WERI-Rb-1 (cell line): ENCODE data around the gene HMCN1.
"Not testable (repeated sequence)": the region's sequence is repeated elsewhere in the genome, so short reads cannot be mapped to it uniquely, and the experiment has no call there.

Experiments used
- DNase-seq: peaks from one replicate; pipeline ENCODE4 v3.0.0-alpha.2; 2020
- H3K27ac ChIP-seq: fragments of 250-450 bp; sonication (Bioruptor Pico); 2 replicates; pipeline ENCODE4 v1.5.1; 2020; ENCODE audit warnings: mild to moderate bottlenecking, moderate library complexity
- H3K27me3 ChIP-seq: fragments of 250-450 bp; sonication (Bioruptor Pico); 2 replicates; pipeline ENCODE4 v1.5.1; 2021; ENCODE audit warnings: mild to moderate bottlenecking, low read depth, moderate library complexity; ENCODE audit not compliant: insufficient read depth, severe bottlenecking
- H3K36me3 ChIP-seq: fragments of 250-450 bp; sonication (Bioruptor Pico); 2 replicates; pipeline ENCODE4 v1.5.1; 2020; ENCODE audit warnings: mild to moderate bottlenecking, moderate library complexity
- H3K4me3 ChIP-seq: 2 replicates; pipeline ENCODE4 v1.5.1; 2011; ENCODE audit warnings: low read depth, mild to moderate bottlenecking, control low read depth, low read length
- H3K9me3 ChIP-seq: fragments of 250-450 bp; sonication (Bioruptor Pico); 2 replicates; pipeline ENCODE4 v1.5.1; 2021; ENCODE audit warnings: mild to moderate bottlenecking, moderate library complexity; ENCODE audit not compliant: severe bottlenecking
- CTCF ChIP-seq: IDR thresholded peaks from 2 replicates; pipeline ENCODE4 v1.5.1; 2011; ENCODE audit warnings: low read depth, mild to moderate bottlenecking, control low read depth, inconsistent platforms, low read length

The HMCN1 gene

DNA sequence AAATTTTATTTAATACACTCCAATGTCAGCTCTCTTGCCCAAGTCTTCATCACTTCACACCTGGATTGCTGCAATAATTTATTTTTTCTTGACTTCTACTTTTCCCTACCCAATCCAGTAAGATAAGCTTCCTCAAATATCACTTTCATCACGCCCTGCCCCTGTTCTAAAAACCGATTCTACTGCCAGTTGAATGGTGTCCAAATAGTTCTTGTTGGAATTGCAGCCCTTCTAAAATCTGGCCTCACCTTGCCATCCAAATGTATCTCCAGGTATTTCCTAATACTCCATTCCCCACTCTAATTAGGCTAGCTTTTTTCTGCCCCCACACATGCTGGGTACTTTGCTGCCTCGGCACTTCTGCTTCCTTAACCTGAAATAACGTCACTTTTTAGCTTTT is 152.5 kb downstream of the HMCN1 start:
- Histone ChIP-seq H3K4me3 (no peak overlapping the region), H3K36me3 (no peaks in the 10 kb centered on the region), H3K27ac (no peak overlapping the region), H3K9me3 (no peaks in the 10 kb centered on the region), H3K27me3 (no peaks in the 10 kb centered on the region)
- no peak for DNase-seq
- TF ChIP-seq CTCF = no peak

- not testable (repeated sequence) for H3K27me3 ChIP-seq, H3K9me3 ChIP-seq, DNase-seq, H3K36me3 ChIP-seq, H3K4me3 ChIP-seq, H3K27ac ChIP-seq
Measured at GRCh38 chr1:185892831-185893403, 158.7 kb downstream of the HMCN1 start.

DNA sequence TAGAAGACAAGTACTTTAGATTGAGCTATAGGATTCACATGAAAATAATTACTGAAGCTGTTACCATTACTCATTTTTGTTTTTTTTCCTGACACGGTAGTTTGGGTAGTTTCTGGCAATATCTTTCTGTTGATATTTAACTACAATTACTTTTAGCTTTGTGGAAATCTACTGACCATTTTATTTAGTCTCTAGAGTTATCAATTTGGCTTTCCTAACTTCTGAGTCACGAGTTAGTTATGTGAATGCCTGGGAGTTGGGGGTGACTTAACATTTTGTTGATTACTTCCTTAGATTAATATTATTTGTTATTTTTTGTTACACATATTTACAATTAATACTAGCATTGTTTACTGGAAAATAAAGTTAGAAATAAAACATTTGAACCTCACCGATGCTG is 160.6 kb downstream of the HMCN1 start:
- TF ChIP-seq CTCF = no peak
- H3K27ac ChIP-seq = no peak overlapping the region
- DNase-seq = no peak

DNA sequence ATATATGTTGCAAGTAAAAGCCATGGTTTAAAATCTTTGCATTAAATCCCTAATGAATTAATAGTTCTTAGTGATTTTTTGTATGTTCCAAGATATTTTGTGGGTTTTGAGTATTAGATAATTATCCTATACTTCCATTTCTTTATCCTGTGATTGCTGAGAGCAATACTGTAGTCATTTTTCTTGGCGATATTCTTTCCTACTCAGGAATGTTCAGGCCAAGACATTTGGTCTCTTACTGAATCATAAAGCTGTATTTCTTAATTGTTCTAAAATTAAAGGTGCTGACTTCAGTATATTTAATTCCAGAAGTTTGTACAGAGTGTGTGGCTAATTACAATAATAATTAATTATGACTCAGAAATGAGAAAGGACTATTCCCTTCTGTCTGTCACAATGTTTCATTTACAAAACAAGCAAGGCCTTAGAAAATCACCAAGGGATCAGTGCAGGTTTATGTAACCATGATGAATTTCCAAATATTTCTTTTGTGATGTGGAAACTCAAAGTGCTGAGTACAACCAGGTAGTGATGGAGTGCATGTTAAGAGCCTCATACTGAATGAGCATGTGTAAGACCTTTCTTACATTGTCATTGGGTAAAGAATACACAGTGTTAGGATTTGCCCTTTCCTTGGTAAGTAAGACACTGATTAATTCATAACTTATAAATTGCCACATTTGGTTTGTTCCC is 161.2 kb downstream of the HMCN1 start:
- no peak for DNase-seq
- H3K27ac ChIP-seq = no peak overlapping the region
- TF ChIP-seq CTCF = no peak
- H3K36me3 ChIP-seq = no peaks in the 10 kb centered on the region
- no peak overlapping the region for H3K4me3 ChIP-seq
- H3K9me3 ChIP-seq = no peaks in the 10 kb centered on the region
- peaks cover 2% of the 10 kb centered on the region for H3K27me3 ChIP-seq

More for the DNA sequence above, 160.6 kb downstream of the HMCN1 start:
- H3K4me3 ChIP-seq = no peak overlapping the region
- H3K27me3 ChIP-seq = no peaks in the 10 kb centered on the region
- H3K9me3 ChIP-seq = no peaks in the 10 kb centered on the region
- H3K36me3 ChIP-seq = no peaks in the 10 kb centered on the region

- H3K36me3 ChIP-seq = no peaks in the 10 kb centered on the region
- no peaks in the 10 kb centered on the region for H3K9me3 ChIP-seq
- peaks cover 2% of the 10 kb centered on the region for H3K27me3 ChIP-seq
- no peak for TF ChIP-seq CTCF
- no peak for DNase-seq
- no peak overlapping the region for H3K4me3 ChIP-seq
- no peak overlapping the region for H3K27ac ChIP-seq
Measured at GRCh38 chr1:185896863-185897262, 162.7 kb downstream of the HMCN1 start.

GRCh38 chr1:185906186-185906585 is 172.0 kb downstream of the HMCN1 start:
- Histone ChIP-seq H3K27me3 (peaks cover 5% of the 10 kb centered on the region), H3K4me3 (no peak overlapping the region), H3K36me3 (no peaks in the 10 kb centered on the region), H3K9me3 (no peaks in the 10 kb centered on the region), H3K27ac (no peak overlapping the region)
- TF ChIP-seq CTCF = no peak
- DNase-seq = no peak
